ENCODE measurements around the gene MGAT5B.
"Not testable (repeated sequence)": the region's sequence is repeated elsewhere in the genome, so short reads cannot be mapped to it uniquely, and the experiment has no call there.

Gene MGAT5B

DNA sequence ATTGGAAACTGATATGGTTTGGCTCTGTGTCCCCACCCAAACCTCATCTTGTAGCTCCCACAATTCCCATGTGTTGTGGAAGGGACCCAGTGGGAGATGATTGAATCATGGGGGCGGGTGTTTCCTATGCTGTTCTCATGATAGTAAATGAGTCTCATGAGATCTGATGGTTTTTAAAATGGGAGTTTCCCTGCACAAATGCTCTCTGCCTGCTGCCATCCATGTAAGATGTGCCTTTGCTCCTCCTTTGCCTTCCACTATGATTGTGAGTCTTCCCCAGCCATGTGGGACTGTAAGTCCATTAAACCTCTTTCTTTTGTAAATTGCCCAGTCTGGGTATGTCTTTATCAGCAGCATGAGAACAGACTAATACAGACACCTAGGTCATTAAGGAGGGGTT, 109.8 kb downstream of the MGAT5B start:
- not testable (repeated sequence) for DNase-seq (ENCODE audit: low spot score)

DNA sequence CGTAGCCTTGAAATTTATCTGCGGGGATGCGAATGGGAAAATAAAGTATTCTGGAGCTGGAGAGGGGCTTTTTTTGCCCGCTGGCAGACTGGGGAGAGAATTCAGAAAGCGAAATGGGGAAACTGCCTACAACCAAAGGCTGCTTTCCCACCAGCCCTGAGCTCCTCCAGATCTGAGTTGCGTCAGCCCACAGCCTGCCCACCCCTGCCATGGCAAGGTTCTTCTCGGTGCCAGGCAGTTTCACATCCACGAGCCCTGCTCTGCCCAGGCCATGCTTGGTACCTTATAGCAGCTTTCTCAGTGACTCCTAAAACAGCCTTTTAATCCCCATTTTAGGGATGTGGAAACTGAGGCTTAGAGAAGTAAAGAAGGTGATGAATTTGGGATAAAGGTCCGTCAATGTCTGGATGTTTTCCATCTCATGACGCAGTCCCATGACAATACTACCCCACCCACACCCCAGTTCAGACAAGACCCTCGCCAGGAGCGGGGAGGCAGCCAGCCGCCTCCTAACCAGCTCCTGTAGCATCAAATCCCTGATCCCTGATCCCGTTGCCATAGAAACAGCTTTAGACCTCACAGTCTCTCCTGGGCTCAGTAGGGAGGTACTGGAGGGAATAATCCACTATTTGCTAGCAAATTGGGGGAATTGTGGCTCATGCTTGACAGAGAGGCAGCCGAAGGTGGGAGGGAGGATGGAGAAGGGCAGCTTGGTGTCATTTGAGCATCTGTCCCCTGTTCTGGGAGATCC, 113.5 kb downstream of the MGAT5B start:
- DNase-seq (ENCODE audit: low spot score): peak; percentile 82

GRCh38 chr17:76982408-76983074, 114.3 kb downstream of the MGAT5B start:
- DNase-seq (ENCODE audit: low spot score): no peak

DNA sequence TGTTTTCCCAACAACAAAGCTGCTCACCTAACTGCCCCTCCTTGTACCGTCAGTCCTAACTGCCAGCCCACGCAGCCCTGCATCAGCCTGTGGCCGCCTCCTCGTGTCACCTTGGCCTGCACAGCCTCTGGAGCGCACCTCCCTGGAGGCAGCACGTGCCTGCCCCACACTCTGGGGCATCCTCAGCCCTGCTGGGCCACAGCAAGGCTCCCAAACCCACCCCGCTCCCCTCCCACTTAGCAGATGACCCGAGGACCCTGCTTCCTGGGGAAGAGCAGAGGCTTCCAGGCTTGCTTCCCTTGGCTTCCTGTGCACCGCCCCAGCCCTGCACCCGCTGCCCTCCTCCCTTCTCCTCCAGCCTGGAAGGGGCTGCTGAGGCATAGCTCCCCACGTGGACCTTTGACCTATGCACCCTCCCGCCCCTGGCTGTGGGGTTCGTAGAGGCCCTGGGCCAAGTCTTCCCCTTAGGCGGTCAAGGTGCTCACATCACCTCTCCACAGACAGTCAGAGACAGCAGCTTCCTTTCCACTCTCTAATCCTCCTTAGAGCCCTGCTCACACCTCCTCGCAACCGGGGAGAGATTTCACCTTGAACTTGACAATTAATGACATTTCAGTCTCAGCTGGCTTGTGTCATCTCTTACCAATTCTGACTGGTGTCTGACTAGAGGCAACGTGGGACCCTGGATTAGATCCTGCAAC, 115.0 kb downstream of the MGAT5B start:
- no peak for DNase-seq (ENCODE audit: low spot score)

GRCh38 chr17:76986365-76986764, 118.2 kb downstream of the MGAT5B start:
- no peak for DNase-seq (ENCODE audit: low spot score)

- no peak for DNase-seq (ENCODE audit: low spot score)
These were observed 119.4 kb downstream of the MGAT5B start for GRCh38 chr17:76987486-76988093.

DNA sequence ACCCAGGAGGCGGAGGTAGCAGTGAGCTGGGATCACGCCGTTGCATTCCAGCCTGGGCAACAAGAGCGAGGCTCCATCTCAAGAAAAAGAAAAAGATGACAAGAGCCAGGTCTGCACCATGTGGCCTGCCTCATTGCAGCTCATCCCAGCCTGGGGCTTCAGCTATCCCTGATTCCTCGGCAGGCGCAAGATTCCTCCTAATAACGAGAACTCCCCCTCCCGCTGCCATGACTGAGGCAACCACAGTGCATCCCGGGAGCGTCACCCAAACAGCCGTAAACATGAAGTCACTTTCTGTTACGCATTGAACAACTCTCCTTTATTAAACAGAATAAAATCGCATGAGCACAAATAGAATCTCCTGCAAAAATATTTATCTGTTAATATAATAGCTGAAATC, 120.6 kb downstream of the MGAT5B start:
- DNase-seq (ENCODE audit: low spot score): no peak

DNA sequence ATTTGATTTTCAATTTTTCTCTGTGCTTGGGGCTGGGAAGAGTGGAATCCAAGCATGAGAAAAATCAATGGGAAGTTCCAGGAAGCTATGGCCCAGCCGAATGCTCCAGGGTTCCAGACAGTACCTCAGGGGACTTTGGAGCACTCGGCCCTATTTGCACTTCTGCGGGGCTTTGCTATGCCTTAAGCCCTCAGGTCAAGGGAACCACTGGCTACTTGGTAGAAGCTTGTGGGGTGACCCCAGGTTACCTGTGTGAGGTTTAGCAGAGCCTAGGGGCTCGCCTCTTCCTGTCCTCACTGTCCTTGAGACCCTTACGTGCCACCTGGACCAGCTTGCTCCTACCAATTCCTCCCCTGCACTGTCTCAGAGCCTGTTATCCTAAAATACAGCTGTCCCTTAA, 121.3 kb downstream of the MGAT5B start:
- DNase-seq (ENCODE audit: low spot score): no peak

GRCh38 chr17:76992891-76993290, 124.7 kb downstream of the MGAT5B start:
- no peak for DNase-seq (ENCODE audit: low spot score)

DNA sequence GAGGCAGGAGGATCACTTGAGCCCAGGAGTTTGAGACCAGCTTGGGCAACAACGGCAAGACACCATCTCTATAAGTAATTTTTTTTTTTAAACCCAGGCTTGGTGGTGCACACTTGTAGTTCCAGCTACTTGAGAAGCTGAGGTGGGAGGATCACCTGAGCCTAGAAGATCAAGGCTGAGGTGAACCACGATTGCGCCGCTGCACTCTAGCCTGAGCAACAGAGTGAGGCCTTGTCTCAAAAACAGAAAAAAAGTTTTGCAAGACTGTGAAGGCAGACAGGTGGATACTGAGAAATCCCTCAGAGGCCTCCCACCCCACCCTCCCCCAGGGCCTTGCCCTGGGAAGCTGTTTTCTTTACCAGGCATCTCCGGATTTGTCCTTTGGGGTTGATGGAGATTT, 125.4 kb downstream of the MGAT5B start:
- DNase-seq (ENCODE audit: low spot score): no peak

DNA sequence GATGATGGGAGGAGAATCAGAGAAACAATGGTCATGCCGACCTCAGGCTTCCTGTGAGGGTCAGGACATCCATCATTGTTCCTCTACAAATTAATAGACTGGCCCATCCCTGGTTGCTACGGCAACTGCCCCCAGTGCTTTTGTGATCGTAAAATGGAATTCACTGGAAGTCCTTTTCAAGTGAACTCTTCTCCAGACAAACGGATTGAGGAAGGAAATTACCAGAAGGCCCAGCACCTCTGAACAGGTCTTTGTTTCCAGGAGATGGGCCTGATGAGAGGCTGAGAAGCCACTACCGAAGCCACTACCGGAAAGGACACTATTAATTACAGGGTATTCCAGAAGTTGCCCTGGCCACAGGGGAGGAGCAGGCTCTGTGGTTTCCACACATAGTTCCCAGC, 126.0 kb downstream of the MGAT5B start:
- no peak for DNase-seq (ENCODE audit: low spot score)

DNA sequence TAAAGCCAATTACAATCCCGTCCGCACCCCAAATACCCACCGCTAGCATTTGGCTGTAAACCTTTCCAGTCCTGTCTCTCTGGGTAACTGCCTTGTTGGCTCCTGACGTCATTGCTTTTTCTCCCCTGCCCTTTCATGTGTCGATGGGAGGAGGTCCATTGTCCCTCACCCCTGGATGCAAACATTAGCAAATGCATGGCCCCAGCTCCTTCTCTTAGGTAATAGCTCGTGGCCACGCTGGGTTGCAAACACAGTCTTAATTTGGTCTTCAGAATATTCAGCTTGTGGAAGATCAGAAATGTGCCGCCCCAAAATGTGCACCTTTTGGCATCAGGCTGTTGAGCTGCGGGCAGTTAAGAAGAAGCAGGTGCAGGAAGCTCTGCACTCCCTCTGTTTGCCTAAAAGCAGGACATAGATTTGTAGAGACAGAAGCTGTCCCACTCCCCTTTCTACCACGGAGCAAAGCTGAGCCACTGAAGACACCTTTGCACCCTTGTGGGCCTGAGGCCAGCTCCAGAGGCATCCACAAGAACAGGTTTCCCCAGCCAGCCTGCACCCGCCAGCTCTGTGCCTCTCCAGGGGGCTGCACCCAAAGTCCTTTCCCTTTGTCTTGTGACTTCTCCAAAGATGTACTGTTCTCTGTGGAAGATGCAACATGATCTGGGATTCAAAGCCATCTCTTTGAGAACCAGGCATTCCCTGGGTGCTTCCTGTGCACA, 127.3 kb downstream of the MGAT5B start:
- no peak for DNase-seq (ENCODE audit: low spot score)

- no peak for DNase-seq (ENCODE audit: low spot score)
These were observed 128.8 kb downstream of the MGAT5B start for GRCh38 chr17:76996741-76997694.

- no peak for DNase-seq (ENCODE audit: low spot score)
These were observed 129.9 kb downstream of the MGAT5B start for GRCh38 chr17:76997981-76998531.

- DNase-seq (ENCODE audit: low spot score): no peak
These were observed 130.6 kb downstream of the MGAT5B start for GRCh38 chr17:76998839-76999238.

All from D341Med (cell line).